NCI-H187 (cell line): ENCODE data around the gene RNF112.

Experiments
- DNase-seq, 2 experiments: peaks; one replicate each; lab custom pipeline; 2025; lab: John Stamatoyannopoulos, UW

Gene RNF112

DNA sequence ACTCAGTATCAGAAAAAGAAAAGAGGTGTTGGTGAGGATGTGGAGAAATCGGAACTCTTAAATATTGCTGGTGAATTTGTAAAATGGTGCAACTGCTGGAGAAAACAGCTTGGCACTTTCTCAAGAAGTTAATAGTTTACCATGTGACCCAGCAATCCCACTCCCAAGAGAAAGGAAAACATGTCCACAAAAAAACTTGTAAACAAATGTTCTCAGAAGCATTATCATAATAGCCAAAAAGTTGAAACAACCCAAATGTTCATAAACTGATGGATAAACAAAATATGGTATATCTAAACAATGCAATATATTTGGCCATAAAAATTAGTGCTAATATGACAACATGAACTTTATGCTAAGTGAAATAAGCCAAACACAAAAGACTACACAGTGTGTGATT lies 35.3 kb upstream of the RNF112 start:
- DNase-seq, result no peak

DNA sequence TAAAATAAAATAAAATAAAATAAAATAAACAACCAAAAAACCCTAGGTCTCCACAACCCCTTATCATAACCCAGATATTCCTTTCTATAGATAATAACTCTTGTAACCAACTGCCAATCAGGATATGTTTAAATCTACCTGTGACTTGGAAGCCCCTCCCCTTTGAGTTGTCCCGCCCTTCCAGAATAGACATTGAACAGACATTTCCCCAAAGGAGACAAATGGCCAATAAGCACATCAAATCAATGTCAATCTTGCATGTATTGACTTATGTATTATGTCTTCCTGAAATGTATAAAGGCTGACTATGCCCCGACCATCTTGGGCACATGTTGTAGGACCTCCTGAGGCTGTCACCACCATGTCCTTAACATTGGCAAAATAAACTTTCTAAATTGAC lies 34.2 kb upstream of the RNF112 start:
- no peak for DNase-seq

DNA sequence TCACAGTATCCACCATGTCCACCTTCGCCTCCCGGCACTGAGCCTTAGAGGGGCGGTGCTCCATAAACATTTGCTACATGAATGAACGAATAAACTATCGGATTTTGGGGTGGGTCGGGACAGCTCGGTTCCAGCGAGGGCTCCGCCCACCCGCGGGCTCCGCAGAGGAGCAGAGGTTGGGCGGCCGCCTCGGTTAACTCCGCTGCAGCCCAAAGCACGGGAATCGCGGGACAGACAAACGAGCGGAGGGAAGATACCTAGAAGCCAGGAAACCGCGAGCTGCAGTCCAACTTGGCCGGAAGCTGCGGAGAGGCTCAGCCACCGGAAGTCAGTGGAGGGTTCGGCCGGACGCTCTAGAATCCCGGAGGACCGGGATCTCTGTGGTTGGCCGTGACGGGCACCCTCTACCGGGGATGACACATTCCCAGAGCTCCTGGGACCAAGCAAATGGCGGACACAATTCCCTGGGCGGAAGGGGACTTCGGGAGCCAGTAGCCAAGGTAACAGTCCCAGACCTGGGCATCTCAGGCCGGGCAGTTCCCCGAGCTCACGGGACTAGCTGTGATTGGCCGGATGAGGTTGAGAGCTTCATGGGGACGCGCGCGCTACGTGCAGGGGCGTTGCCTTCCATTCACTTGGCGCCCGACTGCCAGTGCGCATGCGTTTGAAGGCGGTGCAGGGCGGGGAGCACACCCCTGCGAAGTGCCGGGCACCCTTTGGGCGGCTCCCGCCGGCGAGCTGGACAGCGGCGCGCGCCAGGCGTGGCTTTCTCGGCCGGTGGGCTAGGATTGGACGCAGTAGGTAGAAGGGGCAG lies 33.2 kb upstream of the RNF112 start:
- peak; percentile 89 to 95 for DNase-seq

DNA sequence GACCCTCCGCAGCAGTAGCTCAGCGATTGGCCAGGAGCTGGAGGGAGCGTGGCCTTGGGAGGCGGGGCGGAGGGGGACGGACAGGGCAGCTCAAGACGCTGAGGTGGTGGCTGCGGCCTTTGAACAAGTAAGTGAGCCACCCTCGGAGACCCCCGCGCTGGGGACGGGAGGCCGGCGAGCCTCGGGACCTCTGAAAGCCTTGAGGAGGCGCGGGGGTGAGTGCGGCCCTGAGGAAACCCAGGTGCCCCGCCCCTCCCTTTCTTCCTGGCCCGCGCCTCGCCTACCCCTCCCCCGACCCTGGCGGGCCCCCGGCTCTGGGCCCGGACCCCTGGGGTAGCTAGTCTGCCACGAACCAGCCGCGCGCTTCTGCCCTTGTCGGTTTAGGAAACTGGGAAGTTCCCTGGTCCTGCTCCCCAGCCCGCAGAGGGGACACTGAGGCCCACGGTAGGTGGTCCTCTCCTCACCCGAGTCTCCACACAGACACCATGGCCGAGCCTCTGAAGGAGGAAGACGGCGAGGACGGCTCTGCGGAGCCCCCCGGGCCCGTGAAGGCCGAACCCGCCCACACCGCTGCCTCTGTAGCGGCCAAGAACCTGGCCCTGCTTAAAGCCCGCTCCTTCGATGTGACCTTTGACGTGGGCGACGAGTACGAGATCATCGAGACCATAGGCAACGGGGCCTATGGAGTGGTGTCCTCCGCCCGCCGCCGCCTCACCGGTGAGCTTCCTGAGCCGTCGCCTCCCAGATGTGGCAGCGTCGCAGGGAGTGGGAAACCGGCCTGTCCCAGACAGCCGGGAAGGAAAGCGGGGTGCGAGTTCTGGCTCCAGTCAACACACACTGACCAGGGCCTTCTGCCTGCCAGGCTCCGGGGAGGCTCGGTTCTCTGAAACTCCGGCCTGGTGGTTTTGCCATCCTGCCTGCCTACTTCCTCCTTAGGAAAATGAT lies 32.3 kb upstream of the RNF112 start, which contains the start of gene MAPK7:
Gene MAPK7, plus strand, starts transcription at position 83 of the 945 bp plus-strand sequence. Its CDS starts 403 bp downstream, at position 486.
- peak in 1 of 2 experiments; percentile 86 for DNase-seq

DNA sequence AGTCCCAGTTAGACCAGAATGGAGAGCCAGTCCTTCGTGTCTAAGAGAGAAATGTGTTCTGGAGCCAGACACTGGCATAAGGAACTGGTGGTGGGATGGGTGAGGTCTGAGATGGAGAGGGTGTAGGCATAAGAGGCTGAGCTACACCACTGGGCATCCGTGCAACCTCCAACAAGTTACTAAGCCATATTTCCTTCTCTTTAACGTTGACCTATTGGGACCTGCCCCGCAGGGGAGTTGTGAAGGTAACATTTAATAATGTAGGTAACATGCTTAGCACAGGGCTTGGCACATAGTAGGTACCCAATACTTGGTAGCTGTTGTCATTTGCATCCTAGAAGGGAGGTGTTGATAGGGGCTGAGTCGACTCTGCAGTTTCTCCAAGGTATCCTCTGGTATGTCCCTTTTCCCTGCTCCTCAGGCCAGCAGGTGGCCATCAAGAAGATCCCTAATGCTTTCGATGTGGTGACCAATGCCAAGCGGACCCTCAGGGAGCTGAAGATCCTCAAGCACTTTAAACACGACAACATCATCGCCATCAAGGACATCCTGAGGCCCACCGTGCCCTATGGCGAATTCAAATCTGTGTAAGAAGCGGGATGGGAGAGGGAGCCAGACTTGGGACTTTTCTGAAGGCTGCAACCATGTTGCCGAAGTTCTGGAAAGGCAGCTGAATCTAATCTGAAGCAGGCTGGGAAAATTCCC lies 31.5 kb upstream of the RNF112 start:
- DNase-seq, result no peak

DNA sequence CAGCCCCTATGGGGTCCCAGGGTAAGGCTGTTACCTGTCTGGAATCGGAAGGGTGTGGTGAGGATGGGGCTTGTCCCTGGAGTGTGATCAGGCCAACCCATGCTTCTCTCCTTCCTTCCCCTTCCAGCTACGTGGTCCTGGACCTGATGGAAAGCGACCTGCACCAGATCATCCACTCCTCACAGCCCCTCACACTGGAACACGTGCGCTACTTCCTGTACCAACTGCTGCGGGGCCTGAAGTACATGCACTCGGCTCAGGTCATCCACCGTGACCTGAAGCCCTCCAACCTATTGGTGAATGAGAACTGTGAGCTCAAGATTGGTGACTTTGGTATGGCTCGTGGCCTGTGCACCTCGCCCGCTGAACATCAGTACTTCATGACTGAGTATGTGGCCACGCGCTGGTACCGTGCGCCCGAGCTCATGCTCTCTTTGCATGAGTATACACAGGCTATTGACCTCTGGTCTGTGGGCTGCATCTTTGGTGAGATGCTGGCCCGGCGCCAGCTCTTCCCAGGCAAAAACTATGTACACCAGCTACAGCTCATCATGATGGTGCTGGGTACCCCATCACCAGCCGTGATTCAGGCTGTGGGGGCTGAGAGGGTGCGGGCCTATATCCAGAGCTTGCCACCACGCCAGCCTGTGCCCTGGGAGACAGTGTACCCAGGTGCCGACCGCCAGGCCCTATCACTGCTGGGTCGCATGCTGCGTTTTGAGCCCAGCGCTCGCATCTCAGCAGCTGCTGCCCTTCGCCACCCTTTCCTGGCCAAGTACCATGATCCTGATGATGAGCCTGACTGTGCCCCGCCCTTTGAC lies 30.3 kb upstream of the RNF112 start:
- no peak for DNase-seq

DNA sequence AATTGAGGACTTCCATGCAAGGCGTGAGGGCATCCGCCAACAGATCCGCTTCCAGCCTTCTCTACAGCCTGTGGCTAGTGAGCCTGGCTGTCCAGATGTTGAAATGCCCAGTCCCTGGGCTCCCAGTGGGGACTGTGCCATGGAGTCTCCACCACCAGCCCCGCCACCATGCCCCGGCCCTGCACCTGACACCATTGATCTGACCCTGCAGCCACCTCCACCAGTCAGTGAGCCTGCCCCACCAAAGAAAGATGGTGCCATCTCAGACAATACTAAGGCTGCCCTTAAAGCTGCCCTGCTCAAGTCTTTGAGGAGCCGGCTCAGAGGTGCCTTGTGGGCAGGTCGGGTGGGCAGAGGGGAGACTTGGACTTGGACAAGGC lies 29.7 kb upstream of the RNF112 start:
- no peak for DNase-seq

DNA sequence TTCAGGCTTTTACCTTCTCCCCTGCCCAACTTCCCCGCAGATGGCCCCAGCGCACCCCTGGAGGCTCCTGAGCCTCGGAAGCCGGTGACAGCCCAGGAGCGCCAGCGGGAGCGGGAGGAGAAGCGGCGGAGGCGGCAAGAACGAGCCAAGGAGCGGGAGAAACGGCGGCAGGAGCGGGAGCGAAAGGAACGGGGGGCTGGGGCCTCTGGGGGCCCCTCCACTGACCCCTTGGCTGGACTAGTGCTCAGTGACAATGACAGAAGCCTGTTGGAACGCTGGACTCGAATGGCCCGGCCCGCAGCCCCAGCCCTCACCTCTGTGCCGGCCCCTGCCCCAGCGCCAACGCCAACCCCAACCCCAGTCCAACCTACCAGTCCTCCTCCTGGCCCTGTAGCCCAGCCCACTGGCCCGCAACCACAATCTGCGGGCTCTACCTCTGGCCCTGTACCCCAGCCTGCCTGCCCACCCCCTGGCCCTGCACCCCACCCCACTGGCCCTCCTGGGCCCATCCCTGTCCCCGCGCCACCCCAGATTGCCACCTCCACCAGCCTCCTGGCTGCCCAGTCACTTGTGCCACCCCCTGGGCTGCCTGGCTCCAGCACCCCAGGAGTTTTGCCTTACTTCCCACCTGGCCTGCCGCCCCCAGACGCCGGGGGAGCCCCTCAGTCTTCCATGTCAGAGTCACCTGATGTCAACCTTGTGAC lies 29.1 kb upstream of the RNF112 start:
- no peak for DNase-seq

DNA sequence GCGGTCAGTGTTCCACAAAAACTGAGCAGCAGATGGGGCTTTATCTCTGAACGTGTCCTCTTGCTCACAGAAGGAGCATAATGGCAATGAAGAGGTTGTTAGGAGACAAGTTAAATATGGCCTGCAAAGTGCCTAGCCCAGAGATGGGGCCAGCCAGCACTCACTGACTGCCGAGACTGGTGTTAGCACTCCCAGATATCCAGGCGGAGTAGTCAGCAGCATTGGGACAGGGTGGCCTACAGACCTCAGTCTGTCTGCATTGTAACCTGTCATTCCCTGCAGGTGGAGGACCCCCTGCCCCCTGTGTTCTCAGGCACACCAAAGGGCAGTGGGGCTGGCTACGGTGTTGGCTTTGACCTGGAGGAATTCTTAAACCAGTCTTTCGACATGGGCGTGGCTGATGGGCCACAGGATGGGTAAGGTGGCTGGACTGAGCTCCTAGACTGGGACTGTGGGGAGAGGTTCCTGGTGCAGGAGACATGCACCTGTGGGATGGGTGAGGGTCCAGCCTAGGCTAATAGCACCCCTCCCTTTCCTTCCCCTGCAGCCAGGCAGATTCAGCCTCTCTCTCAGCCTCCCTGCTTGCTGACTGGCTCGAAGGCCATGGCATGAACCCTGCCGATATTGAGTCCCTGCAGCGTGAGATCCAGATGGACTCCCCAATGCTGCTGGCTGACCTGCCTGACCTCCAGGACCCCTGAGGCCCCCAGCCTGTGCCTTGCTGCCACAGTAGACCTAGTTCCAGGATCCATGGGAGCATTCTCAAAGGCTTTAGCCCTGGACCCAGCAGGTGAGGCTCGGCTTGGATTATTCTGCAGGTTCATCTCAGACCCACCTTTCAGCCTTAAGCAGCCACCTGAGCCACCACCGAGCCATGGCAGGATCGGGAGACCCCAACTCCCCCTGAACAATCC lies 28.2 kb upstream of the RNF112 start:
- no peak for DNase-seq

DNA sequence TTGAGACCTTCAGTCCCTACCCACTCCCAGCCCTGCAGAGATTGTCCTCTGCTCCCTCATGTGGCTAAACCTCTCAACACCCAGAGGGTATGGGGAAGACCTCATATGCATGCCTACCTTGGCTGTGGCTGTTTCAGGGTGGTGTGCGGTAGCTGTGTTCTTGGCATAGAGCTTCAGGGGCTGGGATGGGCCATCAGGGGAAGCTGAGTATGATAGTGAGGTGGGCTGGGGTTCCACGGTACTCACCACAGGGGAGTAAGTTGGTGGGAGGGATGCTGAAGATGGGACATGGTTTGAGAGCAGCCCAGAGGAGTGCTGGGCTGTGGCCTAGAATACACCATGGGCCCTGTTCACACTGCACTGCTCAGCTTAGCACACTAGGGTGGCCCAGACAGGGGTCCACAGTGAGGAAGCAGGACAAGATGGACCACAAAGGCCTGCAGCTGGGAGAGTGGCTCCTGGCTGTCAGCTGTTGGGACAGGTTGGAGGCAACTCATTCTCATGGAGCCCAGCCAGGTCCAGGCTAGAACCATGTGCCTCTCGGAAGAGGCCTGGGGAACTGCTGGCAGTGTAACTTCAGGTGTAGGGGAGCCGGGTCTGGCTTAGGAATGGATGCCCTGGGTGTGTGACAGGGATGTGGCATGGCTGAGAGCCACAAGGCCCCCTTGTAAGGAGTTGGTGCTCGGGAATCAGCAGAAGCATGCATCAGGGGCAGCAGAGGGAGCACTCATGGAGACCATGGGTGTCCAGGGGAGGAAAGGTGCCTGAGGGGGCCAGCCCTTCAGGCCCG lies 27.2 kb upstream of the RNF112 start:
- DNase-seq, result no peak

DNA sequence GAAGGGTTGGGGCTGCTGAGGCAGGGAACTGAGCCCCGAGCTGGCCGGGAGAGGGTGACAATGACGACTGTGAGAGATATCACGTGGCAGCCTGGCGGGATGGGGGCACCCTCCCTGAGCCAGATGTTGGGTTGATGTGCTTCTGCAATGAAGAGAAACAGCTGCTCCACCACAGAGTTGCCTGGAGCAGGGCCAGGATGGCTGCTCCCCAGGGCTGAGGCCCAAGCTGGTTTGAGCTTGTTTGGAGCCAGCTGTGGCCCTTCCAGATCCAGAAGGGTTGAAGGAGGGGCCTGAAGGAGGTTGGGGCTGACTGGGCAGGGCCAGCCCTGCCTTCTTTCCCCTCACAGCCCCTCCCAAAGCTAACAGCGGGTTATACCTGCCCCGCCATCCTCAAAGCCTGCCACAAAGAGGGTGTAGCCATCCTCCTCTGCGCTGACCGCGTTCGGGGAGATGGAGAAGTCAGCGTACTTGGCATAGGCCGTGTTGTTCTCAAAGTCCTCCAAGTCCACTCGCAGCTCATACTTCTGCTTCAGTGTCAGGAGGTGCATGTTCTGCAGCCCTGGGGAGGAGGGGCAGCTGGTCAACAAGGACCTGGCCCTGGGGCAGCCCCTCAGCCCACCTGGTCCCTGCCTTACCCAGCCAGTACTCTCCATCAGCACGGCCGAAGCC lies 26.2 kb upstream of the RNF112 start:
- no peak for DNase-seq

DNA sequence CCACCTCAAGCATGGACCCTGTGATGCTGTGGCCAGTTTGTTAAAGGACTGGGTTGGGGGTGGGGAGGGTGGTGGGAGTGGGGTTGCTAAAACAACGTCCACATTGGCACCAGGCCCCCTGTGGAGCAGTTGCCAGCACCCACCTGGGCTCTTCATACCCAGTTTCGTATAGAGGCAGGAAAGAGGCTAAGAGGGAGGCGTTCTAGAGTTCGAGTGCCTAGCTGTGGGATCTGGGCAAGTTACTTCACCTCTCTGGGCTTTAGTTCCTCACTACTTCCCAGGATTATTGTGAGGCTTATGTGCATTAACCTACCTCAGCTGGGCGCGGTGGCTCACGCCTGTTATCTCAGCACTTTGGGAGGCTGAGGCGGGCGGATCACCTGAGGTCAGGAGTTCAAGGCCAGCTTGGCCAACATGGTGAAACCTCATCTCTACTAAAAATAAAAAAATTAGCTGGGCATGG lies 25.5 kb upstream of the RNF112 start:
- DNase-seq, result no peak

DNA sequence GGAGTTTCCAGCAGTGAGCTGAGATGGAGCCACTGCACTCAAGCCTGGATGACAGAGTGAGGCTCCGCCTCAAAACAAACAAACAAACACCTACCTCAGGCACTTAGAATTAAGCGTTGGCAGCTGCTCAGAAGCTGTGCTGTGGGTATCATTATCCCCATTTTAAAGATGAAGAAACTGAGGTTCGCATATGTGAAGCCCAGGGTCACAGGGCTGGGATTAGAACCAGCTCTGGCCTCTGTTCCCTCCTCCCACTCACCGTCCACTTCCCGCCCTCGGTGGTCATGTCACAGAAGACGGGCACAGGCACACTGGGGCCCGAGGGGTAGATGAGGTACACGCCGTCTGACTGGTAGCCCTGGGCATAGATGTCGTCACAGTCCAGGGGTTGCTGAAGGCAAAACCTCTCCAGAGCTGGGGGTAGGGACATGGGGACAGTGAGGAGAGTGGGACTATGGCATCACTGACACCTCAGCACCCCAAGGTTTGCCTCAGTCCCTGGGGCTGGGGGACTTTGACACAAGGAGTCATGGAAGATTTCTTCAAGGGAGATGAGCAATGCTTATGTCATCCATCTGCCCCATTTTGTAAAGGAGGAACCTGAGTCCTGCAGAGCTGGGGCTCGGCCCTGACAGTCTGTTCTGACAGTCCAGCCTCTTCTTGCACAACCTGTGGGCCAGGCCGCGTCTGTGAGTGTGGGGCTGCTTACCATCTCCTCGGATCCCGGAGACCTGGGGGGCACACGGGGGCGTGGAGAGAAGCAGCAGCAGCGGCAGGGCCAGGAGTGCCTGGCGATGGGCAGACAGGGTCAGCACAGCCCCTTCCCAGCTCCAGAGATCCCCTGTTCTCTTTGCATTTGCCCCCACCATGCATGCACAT lies 24.7 kb upstream of the RNF112 start:
- DNase-seq, result no peak

DNA sequence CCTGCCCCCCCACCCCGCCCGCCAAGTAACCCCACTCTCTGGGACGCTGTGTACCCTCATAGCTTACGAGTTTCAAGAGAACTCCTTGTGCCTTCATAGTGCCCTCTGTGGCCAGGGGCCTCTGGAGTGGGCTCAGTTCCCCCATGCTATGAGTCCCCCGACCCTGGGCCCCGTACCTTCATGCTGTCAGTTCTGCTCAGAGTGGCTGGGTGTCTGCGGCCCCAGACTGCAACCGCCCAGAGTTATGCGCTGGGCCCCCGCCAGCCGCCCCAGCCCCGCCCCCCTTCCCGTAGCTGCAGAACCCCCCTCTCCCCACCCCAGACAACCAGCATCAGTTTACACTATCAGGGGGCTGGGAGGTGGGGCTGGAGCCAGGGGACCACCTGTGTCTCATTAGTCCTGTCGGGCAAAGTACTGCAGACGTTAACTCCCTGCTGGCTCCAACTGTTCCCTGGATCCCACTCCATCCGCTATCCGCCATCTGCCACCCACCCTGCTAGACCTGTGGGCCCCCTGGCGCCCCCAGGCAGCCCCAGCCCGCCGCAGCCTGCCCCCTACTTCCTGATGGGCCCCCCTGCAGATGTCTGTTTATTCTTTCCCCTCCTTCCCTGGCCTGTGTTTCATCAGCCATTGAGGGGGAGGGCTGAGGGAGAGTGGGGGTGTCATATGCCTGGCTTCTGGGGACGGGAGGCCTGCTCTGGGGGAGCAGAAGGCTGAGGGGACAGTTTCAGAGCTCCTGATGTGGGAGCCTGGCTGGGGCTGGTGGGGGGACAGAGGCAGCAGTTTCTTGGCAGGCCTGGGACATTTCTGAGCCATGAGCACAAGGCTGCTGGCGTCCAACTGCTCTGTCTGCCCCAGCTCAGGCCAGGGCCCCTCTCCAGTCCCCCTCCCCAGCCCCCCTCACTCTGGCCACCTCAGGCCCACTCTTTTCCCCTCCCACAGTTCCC lies 23.8 kb upstream of the RNF112 start, which contains the start of gene MFAP4:
Gene MFAP4, minus strand, starts transcription at position 217 of the 947 bp plus-strand sequence. Its CDS starts 35 bp downstream, at position 182.
- DNase-seq, result no peak

DNA sequence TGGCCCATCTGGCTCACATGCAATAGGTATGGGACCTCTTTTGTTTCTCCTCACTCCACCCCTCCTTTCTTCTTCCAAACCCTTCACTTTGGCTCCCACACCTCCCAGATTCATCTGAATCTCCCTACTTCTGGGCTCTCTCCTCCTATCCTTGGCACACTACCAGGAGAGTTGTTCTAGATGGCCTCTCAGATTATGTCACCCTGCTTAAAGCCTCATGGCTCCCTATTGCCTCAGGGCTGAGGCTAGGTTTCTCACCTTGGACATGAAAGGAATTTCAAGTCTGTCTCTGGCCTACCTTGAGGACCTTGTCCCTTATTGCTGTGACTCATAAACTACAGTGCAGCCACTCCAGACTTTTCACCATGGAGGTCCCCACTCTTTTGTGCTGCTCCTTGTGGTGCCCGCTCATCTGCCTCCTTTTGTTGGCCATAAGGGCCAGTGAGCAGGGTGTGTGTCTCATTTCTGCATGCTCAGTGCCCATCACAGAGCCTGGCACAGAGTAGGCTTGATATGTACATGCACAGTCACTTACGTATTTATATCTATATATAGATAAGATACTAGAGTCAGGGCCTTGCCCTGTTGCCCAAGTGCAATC lies 23.0 kb upstream of the RNF112 start:
- DNase-seq, result no peak
